WERI-Rb-1 (cell line): ENCODE data around the gene ZNF490.

ENCODE experiments used
- DNase-seq: peaks from one replicate; pipeline ENCODE4 v3.0.0-alpha.2; 2020
- H3K27ac ChIP-seq: fragments of 250-450 bp; sonication (Bioruptor Pico); 2 replicates; pipeline ENCODE4 v1.5.1; 2020; ENCODE audit warnings: mild to moderate bottlenecking, moderate library complexity
- H3K27me3 ChIP-seq: fragments of 250-450 bp; sonication (Bioruptor Pico); 2 replicates; pipeline ENCODE4 v1.5.1; 2021; ENCODE audit warnings: mild to moderate bottlenecking, low read depth, moderate library complexity; ENCODE audit not compliant: insufficient read depth, severe bottlenecking
- H3K36me3 ChIP-seq: fragments of 250-450 bp; sonication (Bioruptor Pico); 2 replicates; pipeline ENCODE4 v1.5.1; 2020; ENCODE audit warnings: mild to moderate bottlenecking, moderate library complexity
- H3K4me3 ChIP-seq: 2 replicates; pipeline ENCODE4 v1.5.1; 2011; ENCODE audit warnings: low read depth, mild to moderate bottlenecking, control low read depth, low read length
- H3K9me3 ChIP-seq: fragments of 250-450 bp; sonication (Bioruptor Pico); 2 replicates; pipeline ENCODE4 v1.5.1; 2021; ENCODE audit warnings: mild to moderate bottlenecking, moderate library complexity; ENCODE audit not compliant: severe bottlenecking
- TF ChIP-seq, protein P1 (sequence below): IDR thresholded peaks from 2 replicates; pipeline ENCODE4 v1.5.1; 2011; ENCODE audit warnings: low read depth, mild to moderate bottlenecking, control low read depth, inconsistent platforms, low read length

The ZNF490 gene

DNA sequence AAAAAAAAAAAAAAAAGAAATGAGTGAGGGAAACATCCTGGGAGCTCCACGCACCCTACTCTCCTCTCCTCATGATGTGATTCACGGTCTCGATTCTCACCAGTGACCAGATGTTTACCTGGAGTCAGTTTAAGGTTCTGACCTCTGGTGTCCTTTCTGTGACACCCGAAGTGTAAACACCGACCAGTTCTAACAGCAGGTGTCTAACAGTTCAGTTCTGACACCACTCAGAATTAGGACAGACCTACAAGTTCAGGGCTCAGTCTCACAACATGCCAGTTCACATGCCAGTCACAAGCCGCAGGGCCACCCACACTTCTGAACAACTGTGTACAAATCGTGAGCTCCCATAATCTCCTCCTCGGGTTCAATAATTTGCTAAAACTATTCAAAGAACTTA is 65.3 kb downstream of the ZNF490 start:
- DNase-seq, result no peak
- H3K27me3 ChIP-seq, result no peaks in the 10 kb centered on the region
- no peak overlapping the region for H3K4me3 ChIP-seq
- peaks cover 24% of the 10 kb centered on the region for H3K36me3 ChIP-seq
- no peak overlapping the region for H3K27ac ChIP-seq
- TF ChIP-seq, protein P1, sequence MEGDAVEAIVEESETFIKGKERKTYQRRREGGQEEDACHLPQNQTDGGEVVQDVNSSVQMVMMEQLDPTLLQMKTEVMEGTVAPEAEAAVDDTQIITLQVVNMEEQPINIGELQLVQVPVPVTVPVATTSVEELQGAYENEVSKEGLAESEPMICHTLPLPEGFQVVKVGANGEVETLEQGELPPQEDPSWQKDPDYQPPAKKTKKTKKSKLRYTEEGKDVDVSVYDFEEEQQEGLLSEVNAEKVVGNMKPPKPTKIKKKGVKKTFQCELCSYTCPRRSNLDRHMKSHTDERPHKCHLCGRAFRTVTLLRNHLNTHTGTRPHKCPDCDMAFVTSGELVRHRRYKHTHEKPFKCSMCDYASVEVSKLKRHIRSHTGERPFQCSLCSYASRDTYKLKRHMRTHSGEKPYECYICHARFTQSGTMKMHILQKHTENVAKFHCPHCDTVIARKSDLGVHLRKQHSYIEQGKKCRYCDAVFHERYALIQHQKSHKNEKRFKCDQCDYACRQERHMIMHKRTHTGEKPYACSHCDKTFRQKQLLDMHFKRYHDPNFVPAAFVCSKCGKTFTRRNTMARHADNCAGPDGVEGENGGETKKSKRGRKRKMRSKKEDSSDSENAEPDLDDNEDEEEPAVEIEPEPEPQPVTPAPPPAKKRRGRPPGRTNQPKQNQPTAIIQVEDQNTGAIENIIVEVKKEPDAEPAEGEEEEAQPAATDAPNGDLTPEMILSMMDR, result no peak
- H3K9me3 ChIP-seq, result no peaks in the 10 kb centered on the region

DNA sequence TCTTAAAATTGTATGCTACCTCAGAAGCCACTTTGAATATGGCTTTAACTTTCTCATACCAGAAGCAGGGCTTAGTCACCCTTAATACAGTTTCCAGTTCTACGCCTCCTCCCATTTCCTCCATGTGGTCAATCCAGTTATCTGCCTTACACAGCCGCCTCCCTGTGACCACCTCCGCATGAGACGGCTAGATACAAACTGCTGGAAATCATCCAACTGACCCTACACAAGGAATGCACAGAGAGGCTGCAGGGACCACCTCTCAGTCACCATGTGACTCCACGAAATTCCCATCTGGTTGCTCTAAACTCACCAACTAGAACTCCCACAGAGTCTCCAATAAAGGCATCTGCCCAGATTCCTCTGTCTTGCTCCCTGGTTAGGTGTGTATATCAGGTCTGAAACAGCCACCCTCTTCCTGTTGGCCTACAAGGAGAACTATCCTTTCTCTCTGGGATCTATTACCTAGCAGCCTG is 66.2 kb downstream of the ZNF490 start:
- Histone ChIP-seq H3K27me3 (no peaks in the 10 kb centered on the region), H3K4me3 (no peak overlapping the region), H3K27ac (no peak overlapping the region), H3K9me3 (no peaks in the 10 kb centered on the region), H3K36me3 (peaks cover 26% of the 10 kb centered on the region)
- TF ChIP-seq, protein P1, result no peak
- no peak for DNase-seq

DNA sequence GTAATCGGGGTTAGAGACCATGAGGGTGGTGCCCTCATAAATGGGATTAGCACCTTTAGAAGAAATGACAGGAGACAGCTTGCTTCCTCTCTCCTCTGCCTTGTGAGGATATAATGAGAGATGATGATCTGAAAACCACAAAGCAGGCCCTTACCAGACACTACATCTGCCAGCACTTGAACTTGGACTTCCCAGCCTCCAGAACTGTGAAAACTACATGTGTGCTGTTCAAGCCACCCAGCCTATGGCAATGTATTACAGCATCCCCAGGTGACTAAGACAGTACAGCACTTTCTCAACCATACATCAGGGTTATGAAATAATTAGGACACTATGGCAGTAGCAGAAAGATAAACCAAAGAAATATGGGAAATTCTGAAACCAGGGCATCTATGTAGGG is 66.8 kb downstream of the ZNF490 start:
- Histone ChIP-seq H3K27ac (no peak overlapping the region), H3K9me3 (no peaks in the 10 kb centered on the region), H3K4me3 (no peak overlapping the region), H3K27me3 (no peaks in the 10 kb centered on the region), H3K36me3 (peaks cover 24% of the 10 kb centered on the region)
- TF ChIP-seq, protein P1, result no peak
- no peak for DNase-seq
